ENCODE results near the gene STYX.

Gene STYX

GRCh38 chr14:52783206-52783605, 53.2 kb downstream of the STYX start:
- no peak for DNase-seq (ENCODE audit: low read depth in 3 of 3, low spot score in 1 of 3)

GRCh38 chr14:52786887-52787286, 56.9 kb downstream of the STYX start:
- no peak for DNase-seq (ENCODE audit: low read depth in 3 of 3, low spot score in 1 of 3)

- no peak for DNase-seq (ENCODE audit: low read depth in 3 of 3, low spot score in 1 of 3)
Measured at GRCh38 chr14:52789118-52789517, 59.2 kb downstream of the STYX start.

- no peak for DNase-seq (ENCODE audit: low read depth in 3 of 3, low spot score in 1 of 3)
Measured at GRCh38 chr14:52790011-52790755, 60.2 kb downstream of the STYX start.

GRCh38 chr14:52790756-52791222, 60.8 kb downstream of the STYX start:
- DNase-seq (ENCODE audit: low read depth in 3 of 3, low spot score in 1 of 3), result no peak

- DNase-seq (ENCODE audit: low read depth in 3 of 3, low spot score in 1 of 3), result peak; percentile 72 to 83 (median 76)
Measured at GRCh38 chr14:52791223-52792096, 61.5 kb downstream of the STYX start, which contains the start of gene GNPNAT1. TSS of gene GNPNAT1 (minus strand) at chr14:52791607. CDS start at chr14:52784650, 6,957 bp downstream.

- no peak for DNase-seq (ENCODE audit: low read depth in 3 of 3, low spot score in 1 of 3)
Measured at GRCh38 chr14:52792097-52792415, 62.1 kb downstream of the STYX start.

GRCh38 chr14:52793061-52793460, 63.1 kb downstream of the STYX start:
- DNase-seq (ENCODE audit: low read depth in 3 of 3, low spot score in 1 of 3), result no peak

- no peak for DNase-seq (ENCODE audit: low read depth in 3 of 3, low spot score in 1 of 3)
Measured at GRCh38 chr14:52797653-52798052, 67.7 kb downstream of the STYX start.

- no peak for DNase-seq (ENCODE audit: low read depth in 3 of 3, low spot score in 1 of 3)
Measured at GRCh38 chr14:52798826-52799225, 68.9 kb downstream of the STYX start.

- DNase-seq (ENCODE audit: low read depth in 3 of 3, low spot score in 1 of 3), result no peak
Measured at GRCh38 chr14:52801014-52801712, 71.2 kb downstream of the STYX start.

GRCh38 chr14:52802597-52802996, 72.6 kb downstream of the STYX start:
- no peak for DNase-seq (ENCODE audit: low read depth in 3 of 3, low spot score in 1 of 3)

GRCh38 chr14:52806115-52806514, 76.1 kb downstream of the STYX start:
- no peak for DNase-seq (ENCODE audit: low read depth in 3 of 3, low spot score in 1 of 3)

- no peak for DNase-seq (ENCODE audit: low read depth in 3 of 3, low spot score in 1 of 3)
Measured at GRCh38 chr14:52808101-52808500, 78.1 kb downstream of the STYX start.

GRCh38 chr14:52821805-52822250, 91.9 kb downstream of the STYX start:
- DNase-seq (ENCODE audit: low read depth in 3 of 3, low spot score in 1 of 3), result no peak

GRCh38 chr14:52824462-52824861, 94.5 kb downstream of the STYX start:
- no peak for DNase-seq (ENCODE audit: low read depth in 3 of 3, low spot score in 1 of 3)

Measured in stimulated activated CD4-positive, alpha-beta T cell treated with anti-CD3 and anti-CD28 coated beads, TNF-alpha, amount 100 ng/mL, for 1 hour (primary cell).